Measurements from ENCODE around the gene SAMD13.

The SAMD13 gene

GRCh38 chr1:84376000-84376910 is 74.7 kb downstream of the SAMD13 start:
- no peak for DNase-seq

DNA sequence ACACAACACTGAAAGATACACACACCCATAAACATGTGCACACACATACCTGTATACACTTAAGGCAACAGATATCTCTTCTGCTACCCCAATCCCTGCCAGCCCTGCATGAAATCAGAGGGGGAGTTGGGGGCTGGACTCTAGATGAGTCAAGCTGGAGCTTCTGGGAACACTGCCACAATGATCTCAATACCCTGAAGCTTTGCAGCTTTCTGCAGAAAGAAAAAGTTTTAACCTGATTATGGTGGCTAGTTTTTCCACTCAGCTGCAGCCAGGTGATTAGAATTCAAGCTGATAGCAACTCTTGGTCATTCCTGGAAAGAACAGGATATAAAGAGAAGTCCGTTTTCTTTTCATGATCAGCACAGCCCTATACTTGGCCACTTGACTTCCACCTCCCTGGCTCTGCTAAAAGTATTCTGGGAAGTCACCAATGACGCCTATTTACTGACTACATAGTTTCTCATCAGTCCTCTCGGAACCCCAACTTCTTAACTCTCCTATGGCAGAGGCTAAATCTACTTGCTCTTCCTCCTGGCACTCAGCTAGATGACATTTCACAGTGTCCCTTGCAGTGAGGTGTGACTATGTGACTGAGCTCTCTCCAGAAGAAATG is 76.1 kb downstream of the SAMD13 start:
- DNase-seq = no peak

- DNase-seq = no peak
Measured at GRCh38 chr1:84379138-84379916, 77.8 kb downstream of the SAMD13 start.

GRCh38 chr1:84379917-84380180 is 78.3 kb downstream of the SAMD13 start:
- DNase-seq = no peak

DNA sequence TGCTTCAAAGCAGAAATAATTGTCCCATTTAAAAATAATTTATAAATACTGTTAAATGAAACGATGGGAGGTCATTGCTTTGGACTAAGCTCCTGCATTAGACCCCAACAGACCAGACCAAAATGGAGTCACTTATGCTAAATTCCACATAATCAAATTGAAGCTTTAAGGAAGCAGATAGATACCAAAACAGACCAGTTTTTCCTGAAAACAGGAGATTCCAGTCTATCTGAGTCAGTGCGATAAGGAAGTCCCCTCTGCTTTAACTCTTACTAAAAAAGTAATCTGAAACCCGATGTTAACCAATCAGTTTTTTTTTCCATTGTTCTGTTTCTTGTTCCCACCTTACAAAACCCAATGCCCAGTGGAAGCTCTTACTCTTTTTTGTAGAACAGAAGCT is 80.6 kb downstream of the SAMD13 start:
- DNase-seq = no peak

DNA sequence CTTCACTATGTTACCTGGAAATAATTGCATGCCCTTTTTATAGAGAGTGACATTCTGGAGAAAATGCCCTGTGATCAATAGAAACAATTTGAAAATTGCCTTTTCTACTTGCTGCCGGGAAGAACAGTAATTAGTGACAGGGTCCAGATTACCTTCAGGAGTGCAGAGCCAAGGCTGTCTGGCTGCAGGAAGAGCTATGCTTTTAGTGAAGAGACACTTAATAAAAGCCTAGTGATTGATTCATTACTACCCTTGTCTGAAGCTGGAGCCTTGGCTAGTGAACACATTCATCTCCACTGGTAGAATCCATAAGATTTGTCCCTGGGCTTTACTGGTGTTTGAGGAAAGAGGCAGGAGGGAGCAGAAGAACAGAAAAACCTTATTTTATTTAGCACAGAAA is 83.8 kb downstream of the SAMD13 start:
- no peak for DNase-seq

GRCh38 chr1:84386716-84387479 is 85.4 kb downstream of the SAMD13 start:
- DNase-seq = no peak

DNA sequence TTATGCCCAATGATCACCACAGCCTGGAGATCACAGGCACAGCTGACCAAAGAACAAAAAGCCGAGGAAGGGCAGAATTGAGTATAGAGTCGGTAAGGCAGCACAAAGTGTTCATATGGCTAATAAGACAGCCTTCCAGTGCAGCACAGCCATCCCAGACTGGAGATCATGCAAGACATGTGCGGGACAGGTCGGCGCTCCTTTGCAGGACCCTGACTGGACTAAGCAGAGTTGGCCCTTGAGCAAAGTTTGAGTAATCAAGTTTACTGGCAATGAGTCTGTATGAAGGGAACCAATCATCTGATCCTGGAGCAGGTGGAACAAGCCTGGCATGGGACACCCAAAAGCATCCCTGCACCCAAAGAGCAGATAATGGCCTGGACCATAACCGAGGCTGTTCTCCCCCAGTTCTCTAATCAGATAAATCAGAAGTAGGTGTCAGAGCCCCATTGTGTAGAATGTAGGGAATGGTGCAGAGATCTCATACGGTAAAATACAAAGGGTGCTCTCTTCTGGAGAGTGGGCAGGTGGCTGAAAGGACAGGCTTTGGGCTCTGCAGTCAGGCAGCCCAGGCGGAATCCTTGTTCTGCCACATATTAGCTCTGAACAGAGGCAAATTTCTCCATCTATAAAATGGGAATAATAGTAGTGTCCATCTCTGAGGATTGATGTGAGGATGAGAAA is 86.1 kb downstream of the SAMD13 start:
- DNase-seq = no peak

- no peak for DNase-seq
Measured at GRCh38 chr1:84390226-84390625, 88.7 kb downstream of the SAMD13 start.

DNA sequence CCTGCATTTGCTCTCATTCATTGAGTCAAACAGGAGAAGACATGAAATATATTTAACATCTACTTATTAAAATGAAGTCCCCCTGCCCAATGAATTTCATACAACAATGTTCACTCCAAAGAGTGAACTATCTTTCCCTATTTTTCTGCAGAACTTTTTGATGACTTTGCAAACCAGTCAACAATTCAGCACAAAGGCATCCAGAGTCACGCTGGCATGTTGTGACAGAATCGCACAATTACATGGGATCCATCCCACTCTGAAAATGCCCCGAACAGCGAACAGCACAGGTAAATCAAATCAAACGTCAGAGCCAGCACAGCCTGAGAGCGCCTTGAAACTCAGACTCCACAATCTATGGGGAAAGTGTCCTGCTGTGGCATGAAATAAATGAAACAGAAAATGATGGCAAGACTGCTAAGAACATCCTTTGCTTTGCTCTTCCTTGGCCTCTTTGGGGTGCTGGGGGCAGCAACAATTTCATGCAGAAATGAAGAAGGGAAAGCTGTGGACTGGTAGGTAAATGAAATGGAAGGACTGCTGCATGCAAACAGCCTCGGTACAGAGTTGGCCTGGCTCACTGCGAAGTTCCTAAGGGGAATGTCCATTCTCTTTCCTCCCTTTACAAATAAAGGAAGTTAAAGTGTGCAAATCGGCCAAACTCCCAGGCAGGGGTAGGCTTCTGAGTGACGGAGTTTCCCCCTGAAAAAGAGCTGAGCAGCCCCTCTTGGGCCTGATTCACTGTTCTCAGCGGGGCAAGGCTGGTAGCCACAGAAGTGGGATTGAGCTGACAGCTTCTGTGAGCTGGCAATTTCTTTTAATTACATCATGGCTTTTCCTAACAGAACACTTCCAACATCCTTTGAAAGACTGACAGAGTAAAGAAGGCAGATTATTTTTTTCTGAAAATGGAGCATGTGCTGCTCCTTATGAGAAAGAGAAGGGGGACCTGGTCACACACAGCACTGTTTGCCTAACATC is 97.0 kb downstream of the SAMD13 start, which contains the start of gene DNASE2B:
Gene DNASE2B (plus strand): TSS at position 310 of the 981 bp plus-strand sequence. CDS start 81 bp downstream, at position 391.
- DNase-seq = no peak
